Jurkat, Clone E6-1 (cell line): ENCODE data around the gene DSCAML1.

Source experiments
- DNase-seq: peaks from one replicate; pipeline ENCODE4 v3.0.0-alpha.2; 2011; ENCODE audit warnings: low read depth, low spot score
- H3K4me3 ChIP-seq: 2 replicates; pipeline ENCODE4 v1.5.1; 2011; ENCODE audit warnings: mild to moderate bottlenecking, low read length, control low read depth, moderate library complexity

The DSCAML1 gene

GRCh38 chr11:117799634-117800033 lies 2.6 kb upstream of the DSCAML1 start:
- H3K4me3 ChIP-seq: no peak overlapping the region
- DNase-seq: no peak

- H3K4me3 ChIP-seq: no peak overlapping the region
Observed at GRCh38 chr11:117796456-117796871, 552 bp downstream of the DSCAML1 start.

GRCh38 chr11:117795638-117796455 lies 1.2 kb downstream of the DSCAML1 start:
- DNase-seq: no peak
- H3K4me3 ChIP-seq: no peak overlapping the region

More at GRCh38 chr11:117796456-117796871, 552 bp downstream of the DSCAML1 start:
- no peak for DNase-seq

- no peak overlapping the region for H3K4me3 ChIP-seq
Observed at GRCh38 chr11:117794772-117795629, 2.0 kb downstream of the DSCAML1 start.

GRCh38 chr11:117794135-117794534 lies 2.9 kb downstream of the DSCAML1 start:
- no peak overlapping the region for H3K4me3 ChIP-seq

More at GRCh38 chr11:117794772-117795629, 2.0 kb downstream of the DSCAML1 start:
- DNase-seq: no peak

GRCh38 chr11:117793583-117793982 lies 3.4 kb downstream of the DSCAML1 start:
- H3K4me3 ChIP-seq: no peak overlapping the region
- DNase-seq: no peak

More at GRCh38 chr11:117794135-117794534, 2.9 kb downstream of the DSCAML1 start:
- DNase-seq: no peak

- no peak for DNase-seq
- H3K4me3 ChIP-seq: no peak overlapping the region
Observed at GRCh38 chr11:117792992-117793391, 4.0 kb downstream of the DSCAML1 start.

- no peak overlapping the region for H3K4me3 ChIP-seq
- no peak for DNase-seq
Observed at GRCh38 chr11:117792241-117792640, 4.8 kb downstream of the DSCAML1 start.

GRCh38 chr11:117790279-117790678 lies 6.7 kb downstream of the DSCAML1 start:
- no peak for DNase-seq
- no peak overlapping the region for H3K4me3 ChIP-seq

GRCh38 chr11:117789241-117789640 lies 7.8 kb downstream of the DSCAML1 start:
- no peak overlapping the region for H3K4me3 ChIP-seq
- no peak for DNase-seq

- H3K4me3 ChIP-seq: no peak overlapping the region
- no peak for DNase-seq
Observed at GRCh38 chr11:117786135-117786870, 10.7 kb downstream of the DSCAML1 start.

GRCh38 chr11:117782101-117782500 lies 14.9 kb downstream of the DSCAML1 start:
- H3K4me3 ChIP-seq: no peak overlapping the region
- no peak for DNase-seq

DNA sequence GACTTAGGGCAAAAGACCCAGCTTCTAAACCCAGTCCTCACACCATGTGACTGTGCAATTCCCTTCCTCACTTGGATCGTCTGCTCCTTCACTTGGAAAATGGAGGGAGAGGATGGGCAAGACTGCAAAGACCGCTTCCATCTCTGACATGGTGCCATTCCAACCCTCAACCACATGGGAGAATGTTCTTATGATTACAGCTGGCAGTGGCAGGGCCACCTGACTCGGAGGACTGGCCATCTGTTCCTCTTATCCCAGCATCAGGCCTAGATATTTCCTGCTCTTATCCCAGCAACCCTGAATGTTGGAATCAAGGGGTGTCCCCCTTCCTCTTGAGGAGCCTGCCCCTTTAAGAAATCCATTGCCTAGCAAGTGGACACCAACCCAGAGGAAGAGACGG lies 15.4 kb downstream of the DSCAML1 start:
- DNase-seq: no peak

GRCh38 chr11:117780456-117780855 lies 16.6 kb downstream of the DSCAML1 start:
- DNase-seq: no peak
- no peak overlapping the region for H3K4me3 ChIP-seq

More for the DNA sequence above, 15.4 kb downstream of the DSCAML1 start:
- H3K4me3 ChIP-seq: no peak overlapping the region

- DNase-seq: no peak
- no peak overlapping the region for H3K4me3 ChIP-seq
Observed at GRCh38 chr11:117774553-117774952, 22.5 kb downstream of the DSCAML1 start.

DNA sequence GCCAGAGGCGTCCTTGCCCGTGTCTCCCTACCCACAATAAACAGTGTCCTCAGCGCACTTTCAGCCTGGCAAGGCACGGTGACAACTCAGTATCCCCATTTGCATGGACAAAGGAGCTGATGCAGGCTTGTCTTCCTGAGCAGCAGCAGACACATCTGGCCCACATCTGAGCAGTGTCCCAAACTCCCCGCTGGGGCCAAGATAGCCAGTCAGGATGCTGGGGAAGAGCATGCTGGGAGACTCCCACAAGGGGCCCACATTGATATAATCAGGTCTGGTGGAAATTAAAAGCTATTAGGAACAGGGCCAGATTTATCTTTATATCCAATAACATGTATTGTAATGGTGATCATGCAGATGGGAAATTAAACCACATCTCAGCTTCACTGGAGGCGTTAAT lies 24.7 kb downstream of the DSCAML1 start:
- no peak overlapping the region for H3K4me3 ChIP-seq
- no peak for DNase-seq

DNA sequence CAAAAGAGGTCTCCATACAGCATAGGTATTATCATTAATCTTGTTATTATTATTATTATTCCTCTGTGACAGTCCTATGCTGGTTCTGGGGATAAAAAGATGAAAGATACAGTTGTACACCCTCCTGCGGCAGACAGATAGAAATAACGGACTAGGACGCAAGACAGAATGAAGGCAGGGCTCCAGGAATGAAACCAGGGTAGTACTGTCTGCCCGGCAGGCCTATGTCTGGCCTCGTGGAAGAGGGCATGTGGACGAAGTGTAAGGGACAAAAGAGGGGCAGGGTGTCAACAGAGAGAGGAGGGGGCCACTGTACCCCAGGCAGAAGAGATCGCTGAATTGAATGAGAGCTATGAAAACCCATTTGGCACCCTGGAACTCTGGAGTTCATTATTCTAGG lies 25.2 kb downstream of the DSCAML1 start:
- DNase-seq: no peak
- H3K4me3 ChIP-seq: no peak overlapping the region

- no peak for DNase-seq
- H3K4me3 ChIP-seq: no peak overlapping the region
Observed at GRCh38 chr11:117771197-117771596, 25.8 kb downstream of the DSCAML1 start.

- no peak for DNase-seq
- no peak overlapping the region for H3K4me3 ChIP-seq
Observed at GRCh38 chr11:117770061-117770460, 27.0 kb downstream of the DSCAML1 start.
